NCI-H524 treated with DMSO at 0.1 percent for 48 hours (cell line): ENCODE measurements around the gene MRPL46.

Experiments
- DNase-seq: peaks from one replicate; lab custom pipeline; 2025; lab: John Stamatoyannopoulos, UW

The MRPL46 gene

DNA sequence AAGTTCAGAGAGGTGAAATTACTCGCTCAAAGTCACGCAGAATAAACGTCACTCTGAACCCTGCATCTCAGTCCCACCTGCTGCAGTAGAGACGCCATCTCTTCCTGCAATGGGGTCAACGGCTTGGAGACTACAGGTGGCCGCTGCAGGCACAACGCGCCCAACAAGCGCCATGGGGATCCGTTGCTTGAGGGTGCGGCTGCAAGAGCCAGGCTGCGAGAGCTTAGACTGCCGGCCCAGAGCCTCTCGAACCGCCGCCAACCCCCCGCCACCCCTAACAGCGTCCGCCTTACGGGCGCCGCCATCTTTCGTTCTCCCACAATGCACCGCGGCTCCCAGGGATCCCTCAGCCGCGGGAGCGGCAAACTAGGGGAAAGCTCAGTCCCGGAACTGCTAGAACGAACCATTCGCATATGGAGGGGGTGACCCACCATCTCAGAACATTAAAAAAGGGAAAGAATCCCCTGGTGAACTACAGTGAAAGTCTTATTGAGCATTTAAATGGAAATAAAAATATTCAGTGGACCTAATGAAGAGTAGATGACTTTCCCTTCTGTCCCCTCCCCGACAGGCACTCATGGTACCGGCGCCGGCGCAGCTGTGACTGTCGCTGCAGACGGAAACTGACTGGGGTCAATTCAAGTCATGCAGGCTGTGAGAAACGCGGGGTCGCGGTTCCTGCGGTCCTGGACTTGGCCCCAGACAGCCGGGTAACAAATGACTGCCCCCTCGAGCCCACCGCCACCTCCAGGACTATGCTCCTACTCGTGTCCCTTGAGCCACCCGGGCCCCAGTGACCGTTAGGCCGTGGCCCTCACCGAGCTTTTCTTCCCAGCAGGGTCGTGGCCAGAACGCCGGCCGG, at the start of gene MRPL46, which contains the start of gene MRPS11:
Gene MRPL46 (minus strand): TSS at position 316 of the 862 bp plus-strand sequence. CDS start 11 bp downstream, at position 305.
Gene MRPS11 (plus strand): TSS at position 636 of the 862 bp plus-strand sequence. CDS start 10 bp downstream, at position 646.
- peak; percentile 82 for DNase-seq

DNA sequence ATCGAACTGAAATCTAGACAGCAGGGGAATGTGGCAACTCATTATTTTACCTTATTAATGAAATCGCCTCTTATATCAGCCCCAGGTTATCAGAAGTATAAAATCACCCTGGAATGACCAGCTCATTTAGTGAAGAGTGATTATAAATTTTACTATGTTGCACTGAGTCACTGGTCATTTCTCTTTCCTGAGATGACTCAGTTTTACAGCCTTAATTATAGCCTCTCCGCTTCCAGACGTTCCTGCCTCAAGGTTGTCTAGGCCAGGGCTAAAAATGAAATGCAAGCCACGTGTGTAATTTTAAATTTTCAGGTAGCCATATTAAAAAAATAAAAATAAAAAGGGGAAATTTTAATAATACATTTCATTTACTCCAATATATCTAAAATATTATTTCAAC, 46.0 kb upstream of the MRPL46 start:
- no peak for DNase-seq

DNA sequence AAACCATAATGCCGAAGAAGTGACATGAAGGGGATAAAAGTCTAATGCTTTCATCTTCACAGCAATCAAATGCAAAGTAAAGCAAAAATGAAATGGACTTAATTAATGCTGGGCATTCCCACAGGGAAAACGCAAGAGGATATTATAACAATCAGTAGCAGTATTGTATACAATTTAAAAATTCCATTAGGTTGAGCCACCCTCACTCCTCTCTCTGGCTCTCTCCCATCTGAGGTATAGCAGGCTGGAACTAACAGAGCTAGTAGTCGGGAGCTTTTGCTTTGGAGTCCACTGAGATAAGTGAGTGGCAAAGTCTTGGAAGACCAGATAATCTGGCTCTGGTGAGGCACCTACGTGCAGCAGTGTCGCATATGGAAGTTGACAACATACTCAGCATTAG, 45.4 kb upstream of the MRPL46 start:
- DNase-seq, result no peak

DNA sequence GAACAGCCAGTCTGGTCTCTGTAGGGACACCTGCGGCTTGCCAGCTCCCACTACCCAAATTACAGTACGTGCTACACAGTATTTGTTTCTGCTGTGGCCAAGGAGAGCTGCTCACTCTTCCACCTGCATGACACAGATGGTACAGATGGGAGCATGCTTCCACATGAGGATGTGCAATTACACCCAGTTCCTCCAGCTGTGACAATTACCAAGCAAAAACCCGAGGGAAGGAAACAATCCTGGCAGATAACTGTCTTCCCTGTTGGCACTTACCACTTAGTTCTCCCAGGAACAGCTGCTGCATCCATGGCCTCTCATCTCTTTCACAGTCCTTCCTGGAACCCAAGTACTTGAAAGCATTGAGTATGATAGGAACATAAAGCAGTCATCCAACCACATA, 44.9 kb upstream of the MRPL46 start:
- peak; percentile 91 for DNase-seq

DNA sequence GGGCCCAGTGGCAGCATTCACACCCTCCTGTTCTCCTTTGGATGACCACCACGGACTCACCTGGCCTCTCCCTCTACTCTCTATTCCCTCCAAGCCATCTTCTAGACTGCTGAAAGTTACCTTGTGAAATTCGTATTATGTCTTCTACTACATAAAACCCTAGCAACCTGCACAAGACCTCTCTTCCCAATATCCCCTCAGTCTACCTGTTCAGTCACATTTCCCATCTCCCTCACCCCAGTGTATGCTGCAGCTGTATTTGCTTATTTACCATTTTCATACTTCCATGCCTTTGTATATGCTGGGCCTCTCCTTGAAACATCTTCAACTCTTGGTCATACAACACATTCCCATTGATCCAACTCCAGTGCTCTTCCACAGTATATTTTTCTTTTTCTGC, 44.0 kb upstream of the MRPL46 start:
- no peak for DNase-seq

DNA sequence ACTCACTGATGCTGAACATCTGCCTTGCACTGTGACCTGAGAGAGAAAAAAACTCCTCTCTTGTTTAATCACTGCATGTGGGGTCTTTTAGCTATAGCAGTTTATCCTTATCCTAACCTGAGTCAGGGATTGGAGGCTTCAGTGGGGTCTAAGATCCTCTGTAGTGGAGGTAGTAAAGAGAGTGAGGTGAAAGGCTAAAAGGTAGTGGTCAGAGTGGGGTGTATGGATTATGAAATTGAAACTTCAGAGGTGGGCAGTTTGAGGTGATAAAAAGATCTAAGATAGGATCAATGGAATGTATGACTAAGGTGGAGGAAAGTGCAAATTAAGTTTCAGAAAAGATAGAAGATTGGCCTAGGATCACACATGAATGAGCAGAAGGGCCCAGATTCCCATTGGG, 42.8 kb upstream of the MRPL46 start:
- no peak for DNase-seq

DNA sequence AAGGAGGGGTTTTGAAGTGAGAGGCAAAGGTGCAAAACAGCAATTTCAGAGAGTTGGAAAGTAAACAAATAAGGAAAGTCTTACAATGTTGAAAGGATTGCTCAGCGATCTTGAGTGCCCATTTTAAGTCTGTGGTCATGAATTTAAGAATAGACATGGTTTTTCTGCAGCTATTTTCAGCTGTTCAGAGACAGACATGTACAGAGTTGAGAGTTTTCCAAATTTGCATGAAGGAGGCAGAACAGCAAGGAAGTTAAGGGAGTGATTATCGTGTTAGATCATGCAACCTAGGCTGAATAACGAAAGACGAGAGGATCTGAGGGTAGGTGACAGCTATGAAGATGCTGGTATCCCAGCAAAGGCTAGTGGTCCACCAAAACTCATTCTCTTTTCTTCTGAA, 42.1 kb upstream of the MRPL46 start:
- no peak for DNase-seq

DNA sequence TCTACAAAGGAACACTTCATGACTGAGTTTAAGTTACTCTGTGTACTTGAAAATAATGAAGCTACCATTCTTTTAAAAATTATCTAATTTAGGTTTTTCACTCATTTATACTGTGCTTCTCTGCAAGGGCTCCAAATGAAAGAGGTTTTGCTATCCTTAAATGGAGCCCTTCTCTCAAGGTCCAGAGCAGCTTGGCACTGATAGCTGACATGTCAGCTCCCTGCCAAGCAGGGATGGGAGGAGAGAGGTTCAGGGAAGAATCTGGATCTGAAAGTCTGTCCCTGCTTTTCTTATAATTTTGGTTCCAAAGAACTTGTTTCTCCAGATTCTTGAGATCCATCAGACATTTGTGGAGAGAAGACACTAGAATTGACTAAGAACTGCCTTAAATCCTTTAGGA, 39.4 kb upstream of the MRPL46 start:
- no peak for DNase-seq

DNA sequence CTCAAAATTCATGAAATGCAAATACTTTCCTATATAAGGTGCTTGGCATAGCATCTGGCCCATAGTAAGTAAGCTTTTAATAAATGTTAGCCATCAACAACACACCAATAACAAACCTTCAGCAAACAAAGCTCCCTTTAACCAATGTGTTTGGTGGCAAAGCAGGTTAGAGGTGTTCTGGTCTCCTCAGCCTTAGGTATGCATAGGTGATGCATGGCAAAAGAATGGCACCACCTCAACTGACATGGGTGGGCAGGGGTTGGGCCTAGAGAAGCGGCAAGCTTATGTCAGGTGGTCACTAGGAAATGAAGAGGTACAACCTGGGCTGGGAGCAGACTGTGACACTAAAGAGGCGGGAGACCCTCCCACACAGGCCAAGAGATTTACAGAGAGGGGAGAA, 38.5 kb upstream of the MRPL46 start:
- DNase-seq, result no peak

DNA sequence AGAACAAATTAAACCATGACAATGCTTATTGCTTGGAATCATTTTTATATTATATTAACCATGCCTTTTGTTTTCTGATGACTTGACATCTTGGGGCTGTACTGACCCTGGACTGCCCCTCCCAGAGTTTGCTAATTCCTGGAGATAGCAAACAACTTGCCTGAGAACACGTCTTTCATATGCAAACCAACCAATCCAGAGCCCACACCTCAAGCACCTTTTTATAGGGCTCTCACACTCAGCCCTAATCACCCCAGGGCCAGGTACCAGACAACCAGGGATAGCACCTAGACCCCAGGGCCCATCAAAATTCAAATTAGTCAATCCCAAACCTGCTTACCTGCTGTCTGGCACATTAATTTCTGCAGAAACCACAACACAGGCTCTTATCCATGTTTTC, 37.3 kb upstream of the MRPL46 start:
- DNase-seq, result no peak

DNA sequence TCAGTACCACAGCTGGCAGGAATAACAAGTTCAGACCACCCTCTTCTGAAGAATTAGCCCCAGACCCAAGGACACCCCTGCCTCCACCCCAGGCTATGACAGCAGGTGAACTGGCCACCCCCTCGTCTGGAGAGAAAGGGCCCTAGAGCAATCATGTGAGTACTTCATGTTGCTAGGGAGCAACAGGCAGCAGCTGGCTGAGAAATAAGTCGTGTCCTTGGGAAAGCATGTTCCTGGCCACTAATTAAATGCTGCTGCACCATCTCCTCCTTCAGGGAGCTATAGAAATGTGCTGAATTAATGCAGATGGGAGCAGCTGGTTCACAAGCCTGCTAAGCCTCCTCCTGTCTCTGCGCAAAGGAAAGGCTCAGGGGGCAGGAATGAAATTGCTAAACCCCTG, 31.8 kb upstream of the MRPL46 start:
- peak; percentile 99 for DNase-seq

DNA sequence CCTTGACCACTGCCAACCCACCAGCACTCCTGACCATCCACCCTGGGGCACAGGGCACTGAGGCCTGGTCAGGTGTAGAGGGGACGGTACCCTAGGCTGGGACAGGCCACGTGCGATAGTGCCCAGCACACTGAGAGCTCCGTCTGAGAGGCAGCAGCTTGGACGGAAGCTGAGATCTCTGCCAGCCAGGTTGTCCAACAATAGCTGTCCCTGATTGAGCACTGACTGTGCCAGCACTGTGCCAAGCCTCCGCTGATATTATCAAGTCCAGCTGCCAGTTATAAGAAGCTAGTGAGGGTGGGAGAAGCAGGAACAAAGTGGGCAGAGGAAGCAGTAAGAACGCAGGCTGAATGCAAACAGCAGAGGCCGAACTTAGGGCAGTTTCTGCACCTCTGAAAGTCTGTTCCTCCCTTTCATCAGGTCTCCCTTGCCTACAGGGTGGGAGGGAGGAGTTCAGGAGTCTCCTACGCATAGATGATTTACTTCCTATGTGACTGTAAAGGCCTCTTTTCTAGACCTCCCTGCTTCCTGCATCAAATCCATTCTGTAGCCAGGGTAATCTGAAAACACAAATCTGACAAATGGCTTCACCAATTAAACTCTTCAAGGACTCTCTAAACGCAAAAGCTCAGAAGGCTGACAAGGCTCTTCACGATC, 30.0 kb upstream of the MRPL46 start:
- no peak for DNase-seq

DNA sequence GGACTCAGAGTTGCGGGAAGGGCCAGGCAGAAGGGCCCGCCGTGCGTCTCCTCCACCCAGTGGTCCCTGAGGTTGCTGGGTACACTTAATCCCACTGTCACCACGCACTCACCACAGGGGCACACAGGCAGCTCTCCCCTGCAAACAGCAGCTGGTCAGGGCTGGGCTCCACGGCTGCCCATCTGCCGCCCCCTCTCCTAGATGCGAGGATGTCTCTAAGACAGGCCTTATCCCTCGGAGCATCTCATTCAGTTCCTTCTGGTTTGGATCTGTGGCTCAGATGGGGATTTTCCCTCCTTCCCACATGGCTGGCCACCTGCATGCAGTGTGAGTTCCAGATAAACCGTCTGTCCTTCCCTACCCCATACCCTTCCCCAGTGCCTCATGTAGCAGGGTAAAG, 26.7 kb upstream of the MRPL46 start:
- DNase-seq, result peak; percentile 99

DNA sequence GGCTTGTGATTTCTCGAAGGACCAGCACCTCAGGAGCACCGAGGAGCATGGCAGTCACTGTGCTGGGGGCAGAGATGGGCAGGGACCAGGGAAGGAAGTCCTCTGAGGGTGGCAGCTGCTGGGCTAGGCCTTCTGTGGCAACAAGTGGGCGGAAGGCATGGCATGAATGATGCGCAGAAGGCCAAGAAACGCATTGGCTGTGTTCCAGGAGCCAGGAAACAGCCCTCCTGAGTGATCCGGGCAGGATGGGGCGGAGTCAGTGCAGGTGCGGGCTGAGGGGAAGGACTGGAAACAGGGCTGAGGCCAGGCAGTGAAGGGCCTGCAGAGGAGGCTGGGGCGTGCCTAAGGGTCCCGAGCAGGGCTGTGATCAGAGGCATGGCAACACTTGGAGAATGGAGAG, 24.0 kb upstream of the MRPL46 start:
- no peak for DNase-seq

DNA sequence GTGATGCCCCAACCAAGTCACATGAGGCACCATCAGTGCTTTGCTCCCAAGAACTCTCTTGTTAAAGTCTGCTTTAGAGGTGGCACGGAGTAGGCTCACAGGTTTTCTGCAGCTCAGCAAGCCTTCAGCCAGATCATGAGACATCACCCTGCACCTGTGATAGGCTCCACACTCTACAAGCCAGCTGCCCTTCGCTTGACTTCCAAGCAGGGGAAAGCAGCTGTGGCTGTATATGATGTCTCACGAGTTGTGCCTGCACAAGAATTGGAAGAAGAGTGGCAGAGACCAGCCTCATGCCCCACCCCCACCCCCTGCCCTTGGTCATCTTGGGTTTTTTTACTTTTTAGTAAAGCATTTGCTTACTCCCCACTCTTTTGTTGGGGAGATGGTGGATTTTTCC, 22.8 kb upstream of the MRPL46 start:
- DNase-seq, result no peak

DNA sequence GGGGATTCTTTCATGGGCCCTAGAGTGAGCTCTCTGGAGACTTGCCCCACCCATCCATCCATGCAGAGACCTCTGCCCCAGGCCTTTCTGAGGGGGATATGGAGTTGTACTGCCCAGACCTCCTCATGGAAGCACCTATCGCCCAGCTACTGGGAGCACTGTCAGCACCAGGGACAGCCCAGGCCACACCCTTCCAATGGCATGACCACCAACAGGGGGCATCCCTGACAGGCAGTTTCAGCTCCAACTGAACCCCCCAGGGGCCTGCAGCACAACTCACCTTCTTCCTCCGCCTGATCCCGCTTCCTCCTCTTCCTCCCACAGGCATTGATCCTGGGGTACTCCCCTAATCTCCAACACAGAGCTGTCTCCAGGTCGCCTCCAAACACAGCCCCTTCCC, 22.1 kb upstream of the MRPL46 start:
- DNase-seq, result no peak

DNA sequence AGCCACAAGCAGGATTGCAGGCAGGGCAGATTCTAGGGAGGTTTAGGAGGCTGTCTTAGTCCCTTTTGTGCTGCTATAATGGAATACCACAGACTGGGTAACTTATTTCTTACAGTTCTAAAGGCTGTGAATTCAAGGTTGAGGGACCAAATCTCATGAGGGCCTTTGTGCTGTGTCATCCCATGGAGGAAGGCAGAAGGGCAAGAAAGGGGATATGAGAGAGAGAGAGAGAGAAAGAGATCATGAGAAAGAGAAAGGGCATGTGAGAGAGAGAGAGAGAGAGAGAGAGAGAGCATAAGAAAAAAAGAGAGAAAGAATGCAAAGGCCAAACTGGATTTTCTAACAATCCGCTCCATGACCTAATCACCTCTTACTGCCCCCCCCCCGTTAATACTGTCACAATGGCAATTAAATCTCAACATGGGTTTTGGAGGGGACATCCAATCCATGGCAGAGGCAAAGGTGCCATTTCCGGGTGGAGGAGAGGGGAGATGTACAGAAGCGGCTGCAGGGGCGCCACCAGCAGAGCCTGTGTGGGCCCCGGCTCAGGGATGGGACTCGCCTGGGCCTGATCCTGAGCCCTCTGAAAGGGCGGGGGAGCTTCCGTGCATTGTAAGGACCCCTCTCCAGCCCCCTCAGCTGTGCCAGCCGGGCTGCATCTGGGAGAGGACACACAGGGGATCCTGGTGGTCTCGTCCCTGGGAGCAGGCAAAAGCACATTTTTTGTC, 20.8 kb upstream of the MRPL46 start:
- no peak for DNase-seq

DNA sequence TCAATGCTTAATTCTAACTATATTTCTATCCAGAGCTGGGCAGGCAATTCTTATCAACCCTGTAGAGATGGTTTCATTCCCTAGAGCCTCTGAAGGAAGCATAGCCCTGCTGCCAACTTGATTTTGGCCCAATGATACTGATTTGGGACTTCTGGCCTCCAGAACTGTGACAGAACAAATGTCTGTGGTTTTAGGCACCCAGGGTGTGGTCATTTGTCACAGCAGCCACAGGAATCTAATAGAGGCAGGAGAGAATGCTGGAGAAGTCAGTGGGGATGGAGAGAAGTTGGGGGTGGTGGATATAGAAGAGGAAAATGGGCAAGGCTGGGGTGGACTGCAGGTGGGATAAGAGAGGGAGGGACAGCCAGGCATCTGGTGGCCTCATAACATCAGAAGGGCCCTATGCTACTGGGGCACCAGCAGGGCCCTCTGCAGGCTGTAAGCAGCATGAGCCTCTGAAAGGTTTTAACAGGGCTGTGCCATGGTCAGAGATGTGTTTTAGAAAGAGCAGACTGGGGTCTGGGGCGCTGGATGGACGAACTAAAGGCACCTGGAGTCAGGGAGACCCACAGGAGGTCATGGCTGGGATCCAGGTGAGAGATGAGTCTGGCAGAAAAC, 20.1 kb upstream of the MRPL46 start:
- no peak for DNase-seq

DNA sequence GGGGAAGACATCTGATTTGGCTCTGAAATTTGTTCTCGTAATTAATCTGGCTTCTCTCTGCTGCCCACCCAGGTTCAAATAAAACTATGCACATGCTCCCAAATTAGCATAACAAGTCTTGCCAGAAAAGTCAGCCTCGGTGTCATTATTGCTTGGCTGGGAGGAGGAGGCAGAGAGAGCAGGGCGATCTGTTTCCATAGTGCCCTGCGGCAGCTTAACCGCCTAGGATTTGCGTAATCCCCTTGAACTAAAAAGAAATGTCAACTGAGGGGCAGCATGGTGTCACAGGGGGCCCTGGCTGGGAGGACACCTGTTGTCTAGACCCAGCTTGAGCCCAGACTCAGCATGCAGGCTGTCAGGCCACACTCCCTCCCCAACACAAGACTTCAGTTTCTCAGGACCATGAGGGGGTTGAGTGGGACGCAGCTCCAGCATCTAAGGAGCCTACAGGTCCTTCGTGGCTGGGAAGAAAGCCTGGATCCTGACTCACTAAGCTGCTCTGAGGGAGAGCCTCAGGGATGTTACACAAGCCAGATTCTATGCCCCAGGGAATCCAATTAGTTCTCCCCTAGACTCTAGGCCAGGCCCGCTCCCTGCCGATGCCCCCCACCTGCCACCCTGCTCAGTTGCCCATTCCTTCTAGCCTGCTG, 17.6 kb upstream of the MRPL46 start:
- peak; percentile 92 for DNase-seq

DNA sequence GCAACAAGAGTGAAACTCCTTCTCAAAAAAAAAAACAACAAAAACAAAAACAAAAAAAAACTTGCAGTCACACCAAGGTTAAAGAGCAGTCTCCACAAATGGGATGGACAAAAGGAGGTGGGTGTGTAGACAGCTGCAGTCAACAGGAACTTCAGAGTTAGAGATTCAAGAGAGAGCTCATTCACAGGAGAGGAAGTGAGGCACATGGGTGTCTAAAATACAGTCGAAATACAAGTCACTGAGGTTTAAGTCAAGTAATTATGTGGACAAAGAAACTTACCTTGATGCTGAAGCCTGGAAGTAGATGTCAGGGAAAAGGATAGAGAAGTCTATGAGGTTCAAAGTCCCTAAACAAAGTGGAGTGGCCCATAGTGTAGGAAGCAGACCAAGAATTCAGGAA, 15.1 kb upstream of the MRPL46 start:
- DNase-seq, result no peak

DNA sequence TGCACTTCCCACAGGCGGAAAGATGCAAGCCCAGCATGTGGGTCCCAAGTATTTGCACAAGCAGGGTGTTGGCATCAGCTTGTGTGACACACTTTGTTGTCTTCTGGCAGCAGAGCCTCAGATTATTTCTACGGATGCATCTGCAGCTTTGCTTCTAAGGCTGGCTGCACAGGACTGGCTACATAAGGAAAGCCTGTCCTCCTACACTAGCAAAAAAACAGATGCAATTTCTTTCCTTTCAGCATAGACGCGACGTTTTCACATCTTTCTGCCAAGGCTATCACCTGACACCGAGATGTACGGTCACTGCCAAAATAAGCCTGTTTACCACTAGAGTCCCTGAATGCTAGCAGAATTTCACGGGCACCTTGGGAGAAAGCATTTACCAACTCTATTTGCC, 13.8 kb upstream of the MRPL46 start:
- DNase-seq, result no peak

DNA sequence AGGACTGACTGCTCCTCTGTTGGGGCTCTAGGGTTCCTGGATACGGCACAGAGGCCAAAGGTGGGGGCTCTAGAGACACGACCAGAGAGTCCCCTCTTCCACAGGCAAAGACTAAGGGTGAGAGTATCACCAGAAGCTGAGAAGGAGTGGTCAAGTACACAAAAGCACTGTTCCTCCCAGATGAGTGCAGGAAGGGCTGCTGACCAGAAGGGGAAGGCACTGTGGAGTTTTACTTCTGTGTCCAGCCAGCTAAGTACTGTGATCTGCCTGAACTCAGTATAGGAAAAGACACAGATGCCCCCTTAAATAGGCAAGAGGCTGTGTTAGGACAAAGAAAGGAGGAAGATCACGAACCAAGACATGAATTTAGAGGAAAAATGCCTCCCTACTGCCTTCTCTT, 12.0 kb upstream of the MRPL46 start:
- no peak for DNase-seq
